ENCODE data around the gene ESPL1. TPM values are rescaled to one million over a fixed set of nuclear protein-coding genes. Genes with fewer than 3 reads are reported as not detected.
A peak's percentile ranks its signal among the peaks of the same experiment; 100 is the strongest.

Gene ESPL1
- total and polyA plus RNA-seq, 2 of the 8 experiments (the other 6 are each of a cell fraction or from before 2014, with no cell fraction given): 31.8 to 52.7 TPM

DNA sequence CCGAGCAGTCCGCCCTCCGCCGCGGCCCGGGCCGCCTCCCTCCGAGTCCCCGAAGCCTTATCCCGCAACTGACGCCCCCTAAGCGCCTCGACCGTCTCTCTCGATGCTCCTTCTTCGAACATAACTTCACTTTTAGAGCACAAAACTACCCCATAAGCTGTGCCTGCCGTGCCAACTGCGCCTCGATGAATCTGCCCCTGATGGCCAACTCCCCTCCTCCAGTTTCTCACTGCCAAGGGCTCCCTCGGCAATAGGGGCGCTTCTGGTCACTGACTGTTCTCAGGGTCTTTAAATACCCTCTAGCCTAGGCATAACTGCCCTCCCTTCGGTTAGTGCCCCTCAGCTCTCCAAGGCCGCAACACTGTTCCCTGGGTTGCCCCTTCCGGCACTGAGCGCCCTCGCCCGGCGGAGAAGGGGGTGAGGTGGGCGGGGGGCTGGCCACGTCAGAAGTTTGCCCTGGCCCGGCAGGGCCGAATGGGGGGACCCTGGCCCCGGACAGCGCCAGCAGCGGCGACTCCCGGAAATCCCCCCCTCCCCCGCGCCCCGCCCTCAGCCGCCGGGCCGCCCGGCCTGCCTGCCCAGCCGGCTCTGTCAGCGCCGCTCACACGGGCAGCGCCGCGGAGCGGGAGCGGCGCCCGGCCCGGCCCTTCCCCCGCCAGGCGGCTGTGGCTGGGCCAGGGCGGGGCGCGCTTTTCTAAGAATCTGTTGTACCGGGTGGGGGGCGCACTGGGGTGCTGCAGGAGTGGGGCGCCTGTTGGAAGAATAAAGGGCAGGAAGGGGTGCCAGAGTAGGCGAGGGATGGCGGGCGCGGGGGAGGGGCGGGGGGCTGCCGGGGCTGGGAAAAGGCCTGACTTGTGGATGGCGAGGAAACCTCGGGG, 46.7 kb upstream of the ESPL1 start (continued):
- TF ChIP-seq RBBP5 (IDR thresholded peaks at IDR 0.05; ENCODE audit: borderline replicate concordance, low read depth, low read length) (peak; percentile 21; the same call in 1 of the 2 replicates), SIX5 (IDR thresholded peaks at IDR 0.05; ENCODE audit: low read depth, low read length) (no peak), POLR2AphosphoS5 (IDR thresholded peaks at IDR 0.05; ENCODE audit: low read depth, low read length) (peak; percentile 67; the same call in 1 of the 2 replicates), NRF1 (IDR thresholded peaks at IDR 0.05; ENCODE audit: low read depth, low read length) (no peak), CHD1 (IDR thresholded peaks at IDR 0.05; ENCODE audit: low read depth, low read length) (no peak), PHF8 (conservative IDR thresholded peaks at IDR 0.05; ENCODE audit: low read depth, low read length) (0 out of 2 replicates have a peak, but pooled peaks have one; percentile 35), KDM1A (IDR thresholded peaks at IDR 0.05; ENCODE audit: borderline replicate concordance, low read length) (0 out of 2 replicates have a peak, but pooled peaks have one; percentile 17), TAF1 (IDR thresholded peaks at IDR 0.05; ENCODE audit: low read depth, low read length) (peak; percentile 39; the same call in 1 of the 2 replicates), SAP30 (IDR thresholded peaks at IDR 0.05; ENCODE audit: insufficient read depth, insufficient replicate concordance, low read length) (peak; percentile 30), TEAD4 (IDR thresholded peaks at IDR 0.05; ENCODE audit: low read depth, low read length) (no peak)
- TF ChIP-seq, protein P1, sequence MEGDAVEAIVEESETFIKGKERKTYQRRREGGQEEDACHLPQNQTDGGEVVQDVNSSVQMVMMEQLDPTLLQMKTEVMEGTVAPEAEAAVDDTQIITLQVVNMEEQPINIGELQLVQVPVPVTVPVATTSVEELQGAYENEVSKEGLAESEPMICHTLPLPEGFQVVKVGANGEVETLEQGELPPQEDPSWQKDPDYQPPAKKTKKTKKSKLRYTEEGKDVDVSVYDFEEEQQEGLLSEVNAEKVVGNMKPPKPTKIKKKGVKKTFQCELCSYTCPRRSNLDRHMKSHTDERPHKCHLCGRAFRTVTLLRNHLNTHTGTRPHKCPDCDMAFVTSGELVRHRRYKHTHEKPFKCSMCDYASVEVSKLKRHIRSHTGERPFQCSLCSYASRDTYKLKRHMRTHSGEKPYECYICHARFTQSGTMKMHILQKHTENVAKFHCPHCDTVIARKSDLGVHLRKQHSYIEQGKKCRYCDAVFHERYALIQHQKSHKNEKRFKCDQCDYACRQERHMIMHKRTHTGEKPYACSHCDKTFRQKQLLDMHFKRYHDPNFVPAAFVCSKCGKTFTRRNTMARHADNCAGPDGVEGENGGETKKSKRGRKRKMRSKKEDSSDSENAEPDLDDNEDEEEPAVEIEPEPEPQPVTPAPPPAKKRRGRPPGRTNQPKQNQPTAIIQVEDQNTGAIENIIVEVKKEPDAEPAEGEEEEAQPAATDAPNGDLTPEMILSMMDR (IDR thresholded peaks at IDR 0.05; ENCODE audit: control extremely low read depth in 1 of 3, insufficient read depth in 1 of 3, low read depth in 1 of 3, low read length in 3 of 3): 0 out of 4 replicates have a peak, but pooled peaks of 1 of the 3 experiments have one; percentile 24
